GM23338 (cell line): ENCODE results near the gene FITM2. TPM values are rescaled to one million over a fixed set of nuclear protein-coding genes. Genes with fewer than 3 reads are reported as not detected.
A peak's percentile ranks its signal among the peaks of the same experiment; 100 is the strongest.

Experiments used
- ATAC-seq: fragments of 200-7000 bp; cut with Tn5 transposase; 3 replicates; pipeline ENCODE4 v1.9.1; 2020
- DNase-seq: peaks from one replicate; pipeline ENCODE4 v3.0.0-alpha.2; 2015; ENCODE audit warnings: low spot score
- H2AFZ ChIP-seq: fragments of 200-600 bp; sonication (generic); 2 replicates; pipeline ENCODE4 v1.8.0; 2016; ENCODE audit warnings: antibody characterized with exemption, mild to moderate bottlenecking, moderate library complexity
- H3F3A ChIP-seq: fragments of 200-600 bp; sonication (generic); replicated peaks from 2 replicates; pipeline ENCODE4 v1.8.0; 2017; ENCODE audit warnings: antibody characterized with exemption, mixed run types, low read depth
- H3K27ac ChIP-seq: fragments of 200-600 bp; sonication (generic); 2 replicates; pipeline ENCODE4 v1.6.1; 2016; ENCODE audit warnings: low read depth
- H3K27me3 ChIP-seq: fragments of 200-600 bp; sonication (generic); 2 replicates; pipeline ENCODE4 v1.8.0; 2016; ENCODE audit warnings: mild to moderate bottlenecking, mixed run types, moderate library complexity; ENCODE audit not compliant: insufficient read depth
- H3K36me3 ChIP-seq: fragments of 200-600 bp; sonication (generic); 2 replicates; pipeline ENCODE4 v1.8.0; 2016; ENCODE audit warnings: mild to moderate bottlenecking; ENCODE audit not compliant: insufficient read depth
- H3K4me1 ChIP-seq: fragments of 200-600 bp; sonication (generic); 2 replicates; pipeline ENCODE4 v1.8.0; 2016; ENCODE audit warnings: mild to moderate bottlenecking, moderate library complexity; ENCODE audit not compliant: insufficient read depth
- H3K4me2 ChIP-seq: fragments of 200-600 bp; sonication (generic); 2 replicates; pipeline ENCODE4 v1.7.1; 2017; ENCODE audit warnings: mixed run types
- H3K4me3 ChIP-seq: fragments of 200-600 bp; sonication (generic); 2 replicates; pipeline ENCODE4 v1.6.1; 2016; ENCODE audit warnings: mixed run types
- H3K79me2 ChIP-seq: fragments of 200-600 bp; sonication (generic); replicated peaks from 2 replicates; pipeline ENCODE4 v1.8.0; 2017; ENCODE audit warnings: mild to moderate bottlenecking; ENCODE audit not compliant: insufficient read depth
- H3K9me2 ChIP-seq: fragments of 200-600 bp; sonication (generic); 2 replicates; pipeline ENCODE4 v1.8.0; 2017; ENCODE audit not compliant: insufficient read depth
- H4K20me1 ChIP-seq: fragments of 200-600 bp; sonication (generic); replicated peaks from 2 replicates; pipeline ENCODE4 v1.8.0; 2017; ENCODE audit warnings: mild to moderate bottlenecking; ENCODE audit not compliant: insufficient read depth
- H3K27ac Mint-ChIP-seq: 2 replicates; pipeline ENCODE4 v1.8.0; 2020; ENCODE audit warnings: inconsistent platforms, mild to moderate bottlenecking, moderate library complexity, mixed read lengths
- H3K27me3 Mint-ChIP-seq: 3 replicates; pipeline ENCODE4 v1.8.0; 2022; ENCODE audit warnings: low read depth, mild to moderate bottlenecking, moderate library complexity, mixed read lengths, inconsistent platforms; ENCODE audit not compliant: insufficient read depth, poor library complexity
- H3K36me3 Mint-ChIP-seq: 3 replicates; pipeline ENCODE4 v1.8.0; 2021; ENCODE audit warnings: low read depth, mild to moderate bottlenecking, inconsistent platforms, moderate library complexity, mixed read lengths
- H3K4me1 Mint-ChIP-seq: 3 replicates; pipeline ENCODE4 v1.8.0; 2020; ENCODE audit warnings: mild to moderate bottlenecking, inconsistent platforms, mixed read lengths
- H3K4me3 Mint-ChIP-seq: 3 replicates; pipeline ENCODE4 v1.8.0; 2021; ENCODE audit warnings: moderate library complexity, mild to moderate bottlenecking, inconsistent platforms, mixed read lengths
- H3K9me3 Mint-ChIP-seq: 3 replicates; pipeline ENCODE4 v1.8.0; 2020; ENCODE audit warnings: moderate library complexity, mild to moderate bottlenecking, inconsistent platforms, mixed read lengths
- EZH2 ChIP-seq: fragments of 200-600 bp; sonication (generic); IDR thresholded peaks from one replicate; pipeline ENCODE4 v1.8.0; 2017; ENCODE audit warnings: antibody characterized with exemption, mild to moderate bottlenecking, low read depth; ENCODE audit not compliant: unreplicated experiment
- EZH2phosphoT487 ChIP-seq: fragments of 200-600 bp; sonication (generic); IDR thresholded peaks from one replicate; pipeline ENCODE4 v1.8.1; 2018; ENCODE audit warnings: antibody characterized with exemption; ENCODE audit not compliant: unreplicated experiment
- JUNB ChIP-seq: IDR thresholded peaks from one replicate; pipeline ENCODE4 v1.6.1; 2016; ENCODE audit warnings: antibody characterized with exemption; ENCODE audit not compliant: unreplicated experiment
- NANOG ChIP-seq: IDR thresholded peaks from 2 replicates; pipeline ENCODE4 v1.6.1; 2016; ENCODE audit warnings: antibody characterized with exemption, borderline replicate concordance
- POLR2AphosphoS5 ChIP-seq: IDR thresholded peaks from 2 replicates; pipeline ENCODE4 v1.6.1; 2016; ENCODE audit warnings: antibody characterized with exemption, low read depth
- STAT1 ChIP-seq: IDR thresholded peaks from one replicate; pipeline ENCODE4 v1.6.1; 2016; ENCODE audit warnings: antibody characterized with exemption; ENCODE audit not compliant: unreplicated experiment
- ZNF331 ChIP-seq: fragments of 250-450 bp; sonication (Bioruptor Pico); IDR thresholded peaks from 2 replicates; pipeline ENCODE4 v1.5.0; 2020; ENCODE audit warnings: low read depth, mild to moderate bottlenecking, moderate library complexity
- polyA plus RNA-seq: library from polyadenylated mRNA; unstranded; fragments of >200 nt; fragmentation: Nextera tagmentation; extraction: Ambion mirVana; gene quantifications from 2 replicates; pipeline ENCODE4 v1.2.1, GENCODE V29; 2016
- total RNA-seq: library from RNA; depleted of rRNA; stranded (reverse); fragments of >200 nt; shearing (Covaris generic); gene quantifications from 2 replicates; pipeline ENCODE4 v1.2.3, GENCODE V29; 2014
- TF ChIP-seq, protein P1 (sequence below), 2 experiments: fragments of 200-600 bp in 1 of 2; sonication (generic) in 1 of 2; conservative IDR thresholded peaks; 2 replicates each; pipeline versions ENCODE4 v1.5.1 to v1.6.1; 2016 to 2017; ENCODE audit warnings: antibody characterized with exemption in 2 of 2, low read depth in 2 of 2, mild to moderate bottlenecking in 2 of 2, moderate library complexity in 1 of 2
- TF ChIP-seq, protein P2 (sequence below): fragments of 250-450 bp; sonication (Bioruptor Pico); IDR thresholded peaks from 2 replicates; pipeline ENCODE4 v1.5.0; 2020; ENCODE audit warnings: mild to moderate bottlenecking, moderate library complexity
- TF ChIP-seq, protein P3 (sequence below): IDR thresholded peaks from 2 replicates; pipeline ENCODE4 v1.6.1; 2016; ENCODE audit warnings: antibody characterized with exemption

FITM2 gene
- total and polyA plus RNA-seq, 2 experiments from 2014 or later = 0.87 to 1.6 TPM

DNA sequence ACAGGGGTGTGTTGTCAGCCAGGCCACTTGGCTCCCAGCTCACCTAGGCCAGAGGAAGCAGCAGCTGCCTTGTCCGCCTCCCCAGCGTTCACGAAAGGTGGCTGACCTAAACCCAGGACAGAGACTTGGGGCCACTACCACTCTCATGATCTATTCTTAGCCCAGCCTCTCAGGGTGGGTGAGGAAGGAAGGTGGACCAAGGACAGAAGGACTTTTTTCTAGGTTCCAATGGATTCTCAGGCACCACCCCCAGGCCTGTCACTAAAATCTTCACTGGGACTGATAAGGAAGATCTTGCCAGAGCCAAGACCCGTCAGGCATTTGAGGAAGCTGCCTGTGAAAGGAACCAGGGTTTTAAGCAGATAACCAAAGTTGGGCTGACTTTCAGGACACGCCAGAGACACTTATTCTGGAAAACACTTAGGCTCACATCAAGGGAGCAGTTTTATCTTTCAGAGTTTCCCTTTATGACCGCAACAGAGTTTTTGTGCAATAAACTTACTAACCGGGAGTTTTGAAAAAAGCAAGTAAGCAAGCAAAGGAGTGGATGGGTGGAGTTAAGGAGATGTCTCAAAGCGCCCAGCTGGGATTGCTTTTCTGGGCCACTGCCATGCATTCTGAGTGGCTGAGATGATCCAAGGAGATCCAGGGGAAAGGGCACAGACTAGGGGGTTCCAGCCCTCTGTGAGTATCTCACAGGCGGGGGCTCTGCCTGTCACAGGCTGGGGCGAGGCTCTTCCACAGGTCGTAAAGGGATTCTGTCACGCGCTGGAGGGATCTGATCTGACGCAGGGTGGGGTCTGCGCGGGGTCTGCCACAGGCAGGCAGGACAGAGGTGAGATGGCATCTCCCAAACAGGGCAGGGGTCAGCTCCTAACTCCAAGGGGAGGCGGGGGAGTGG is 989 bp downstream of the FITM2 start:
- Histone ChIP-seq H3K36me3 (no peaks in the 10 kb centered on the region), H3K4me2 (peak overlapping the region; percentile 97), H3K4me3 (peak overlapping the region; percentile 95), H3K27me3 (peaks cover 27% of the 10 kb centered on the region), H2AFZ (peak overlapping the region; percentile 97), H3K9me2 (no peaks in the 10 kb centered on the region), H3K27ac (no peak overlapping the region), H4K20me1 (no peaks in the 10 kb centered on the region), H3K79me2 (no peaks in the 10 kb centered on the region), H3F3A (no peaks in the 10 kb centered on the region), H3K4me1 (no peaks in the 10 kb centered on the region)
- DNase-seq (peak; percentile 12), ATAC-seq (peak; percentile 15)
- Mint-ChIP-seq H3K36me3 (no peaks in the 10 kb centered on the region; the same call in 2 of the 3 replicates), H3K4me1 (peaks cover 8% of the 10 kb centered on the region), H3K4me3 (peak overlapping the region; percentile 84), H3K27ac (no peak overlapping the region), H3K27me3 (peaks cover 19% of the 10 kb centered on the region), H3K9me3 (no peaks in the 10 kb centered on the region)
- no peak for TF ChIP-seq NANOG
- TF ChIP-seq, protein P1, sequence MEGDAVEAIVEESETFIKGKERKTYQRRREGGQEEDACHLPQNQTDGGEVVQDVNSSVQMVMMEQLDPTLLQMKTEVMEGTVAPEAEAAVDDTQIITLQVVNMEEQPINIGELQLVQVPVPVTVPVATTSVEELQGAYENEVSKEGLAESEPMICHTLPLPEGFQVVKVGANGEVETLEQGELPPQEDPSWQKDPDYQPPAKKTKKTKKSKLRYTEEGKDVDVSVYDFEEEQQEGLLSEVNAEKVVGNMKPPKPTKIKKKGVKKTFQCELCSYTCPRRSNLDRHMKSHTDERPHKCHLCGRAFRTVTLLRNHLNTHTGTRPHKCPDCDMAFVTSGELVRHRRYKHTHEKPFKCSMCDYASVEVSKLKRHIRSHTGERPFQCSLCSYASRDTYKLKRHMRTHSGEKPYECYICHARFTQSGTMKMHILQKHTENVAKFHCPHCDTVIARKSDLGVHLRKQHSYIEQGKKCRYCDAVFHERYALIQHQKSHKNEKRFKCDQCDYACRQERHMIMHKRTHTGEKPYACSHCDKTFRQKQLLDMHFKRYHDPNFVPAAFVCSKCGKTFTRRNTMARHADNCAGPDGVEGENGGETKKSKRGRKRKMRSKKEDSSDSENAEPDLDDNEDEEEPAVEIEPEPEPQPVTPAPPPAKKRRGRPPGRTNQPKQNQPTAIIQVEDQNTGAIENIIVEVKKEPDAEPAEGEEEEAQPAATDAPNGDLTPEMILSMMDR (conservative IDR thresholded peaks at IDR 0.05; ENCODE audit: low read depth in 2 of 2) = no peak
- TF ChIP-seq, protein P2, sequence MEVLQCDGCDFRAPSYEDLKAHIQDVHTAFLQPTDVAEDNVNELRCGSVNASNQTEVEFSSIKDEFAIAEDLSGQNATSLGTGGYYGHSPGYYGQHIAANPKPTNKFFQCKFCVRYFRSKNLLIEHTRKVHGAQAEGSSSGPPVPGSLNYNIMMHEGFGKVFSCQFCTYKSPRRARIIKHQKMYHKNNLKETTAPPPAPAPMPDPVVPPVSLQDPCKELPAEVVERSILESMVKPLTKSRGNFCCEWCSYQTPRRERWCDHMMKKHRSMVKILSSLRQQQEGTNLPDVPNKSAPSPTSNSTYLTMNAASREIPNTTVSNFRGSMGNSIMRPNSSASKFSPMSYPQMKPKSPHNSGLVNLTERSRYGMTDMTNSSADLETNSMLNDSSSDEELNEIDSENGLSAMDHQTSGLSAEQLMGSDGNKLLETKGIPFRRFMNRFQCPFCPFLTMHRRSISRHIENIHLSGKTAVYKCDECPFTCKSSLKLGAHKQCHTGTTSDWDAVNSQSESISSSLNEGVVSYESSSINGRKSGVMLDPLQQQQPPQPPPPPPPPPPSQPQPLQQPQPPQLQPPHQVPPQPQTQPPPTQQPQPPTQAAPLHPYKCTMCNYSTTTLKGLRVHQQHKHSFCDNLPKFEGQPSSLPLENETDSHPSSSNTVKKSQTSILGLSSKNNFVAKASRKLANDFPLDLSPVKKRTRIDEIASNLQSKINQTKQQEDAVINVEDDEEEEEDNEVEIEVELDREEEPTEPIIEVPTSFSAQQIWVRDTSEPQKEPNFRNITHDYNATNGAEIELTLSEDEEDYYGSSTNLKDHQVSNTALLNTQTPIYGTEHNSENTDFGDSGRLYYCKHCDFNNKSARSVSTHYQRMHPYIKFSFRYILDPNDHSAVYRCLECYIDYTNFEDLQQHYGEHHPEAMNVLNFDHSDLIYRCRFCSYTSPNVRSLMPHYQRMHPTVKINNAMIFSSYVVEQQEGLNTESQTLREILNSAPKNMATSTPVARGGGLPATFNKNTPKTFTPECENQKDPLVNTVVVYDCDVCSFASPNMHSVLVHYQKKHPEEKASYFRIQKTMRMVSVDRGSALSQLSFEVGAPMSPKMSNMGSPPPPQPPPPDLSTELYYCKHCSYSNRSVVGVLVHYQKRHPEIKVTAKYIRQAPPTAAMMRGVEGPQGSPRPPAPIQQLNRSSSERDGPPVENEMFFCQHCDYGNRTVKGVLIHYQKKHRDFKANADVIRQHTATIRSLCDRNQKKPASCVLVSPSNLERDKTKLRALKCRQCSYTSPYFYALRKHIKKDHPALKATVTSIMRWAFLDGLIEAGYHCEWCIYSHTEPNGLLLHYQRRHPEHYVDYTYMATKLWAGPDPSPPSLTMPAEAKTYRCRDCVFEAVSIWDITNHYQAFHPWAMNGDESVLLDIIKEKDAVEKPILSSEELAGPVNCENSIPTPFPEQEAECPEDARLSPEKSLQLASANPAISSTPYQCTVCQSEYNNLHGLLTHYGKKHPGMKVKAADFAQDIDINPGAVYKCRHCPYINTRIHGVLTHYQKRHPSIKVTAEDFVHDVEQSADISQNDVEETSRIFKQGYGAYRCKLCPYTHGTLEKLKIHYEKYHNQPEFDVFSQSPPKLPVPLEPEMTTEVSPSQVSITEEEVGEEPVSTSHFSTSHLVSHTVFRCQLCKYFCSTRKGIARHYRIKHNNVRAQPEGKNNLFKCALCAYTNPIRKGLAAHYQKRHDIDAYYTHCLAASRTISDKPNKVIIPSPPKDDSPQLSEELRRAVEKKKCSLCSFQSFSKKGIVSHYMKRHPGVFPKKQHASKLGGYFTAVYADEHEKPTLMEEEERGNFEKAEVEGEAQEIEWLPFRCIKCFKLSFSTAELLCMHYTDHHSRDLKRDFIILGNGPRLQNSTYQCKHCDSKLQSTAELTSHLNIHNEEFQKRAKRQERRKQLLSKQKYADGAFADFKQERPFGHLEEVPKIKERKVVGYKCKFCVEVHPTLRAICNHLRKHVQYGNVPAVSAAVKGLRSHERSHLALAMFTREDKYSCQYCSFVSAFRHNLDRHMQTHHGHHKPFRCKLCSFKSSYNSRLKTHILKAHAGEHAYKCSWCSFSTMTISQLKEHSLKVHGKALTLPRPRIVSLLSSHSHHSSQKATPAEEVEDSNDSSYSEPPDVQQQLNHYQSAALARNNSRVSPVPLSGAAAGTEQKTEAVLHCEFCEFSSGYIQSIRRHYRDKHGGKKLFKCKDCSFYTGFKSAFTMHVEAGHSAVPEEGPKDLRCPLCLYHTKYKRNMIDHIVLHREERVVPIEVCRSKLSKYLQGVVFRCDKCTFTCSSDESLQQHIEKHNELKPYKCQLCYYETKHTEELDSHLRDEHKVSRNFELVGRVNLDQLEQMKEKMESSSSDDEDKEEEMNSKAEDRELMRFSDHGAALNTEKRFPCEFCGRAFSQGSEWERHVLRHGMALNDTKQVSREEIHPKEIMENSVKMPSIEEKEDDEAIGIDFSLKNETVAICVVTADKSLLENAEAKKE (CRISPR knock-in tag) = no peak
- no peak for TF ChIP-seq POLR2AphosphoS5
- no peak for TF ChIP-seq EZH2
- no peak for TF ChIP-seq EZH2phosphoT487
- TF ChIP-seq STAT1 = no peak
- no peak for TF ChIP-seq JUNB
- TF ChIP-seq, protein P3, sequence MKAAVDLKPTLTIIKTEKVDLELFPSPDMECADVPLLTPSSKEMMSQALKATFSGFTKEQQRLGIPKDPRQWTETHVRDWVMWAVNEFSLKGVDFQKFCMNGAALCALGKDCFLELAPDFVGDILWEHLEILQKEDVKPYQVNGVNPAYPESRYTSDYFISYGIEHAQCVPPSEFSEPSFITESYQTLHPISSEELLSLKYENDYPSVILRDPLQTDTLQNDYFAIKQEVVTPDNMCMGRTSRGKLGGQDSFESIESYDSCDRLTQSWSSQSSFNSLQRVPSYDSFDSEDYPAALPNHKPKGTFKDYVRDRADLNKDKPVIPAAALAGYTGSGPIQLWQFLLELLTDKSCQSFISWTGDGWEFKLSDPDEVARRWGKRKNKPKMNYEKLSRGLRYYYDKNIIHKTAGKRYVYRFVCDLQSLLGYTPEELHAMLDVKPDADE = no peak
- TF ChIP-seq ZNF331 (CRISPR knock-in tag) = no peak
